ENCODE data around the gene BAD. TPM values are rescaled to one million over a fixed set of nuclear protein-coding genes. Genes with fewer than 3 reads are reported as not detected.

BAD gene
- total RNA-seq, 1 donor: 32.6 TPM

- no peak for DNase-seq (ENCODE audit: low read depth in 2 of 3, low spot score in 2 of 3)
Observed at GRCh38 chr11:64281957-64282770, 2.3 kb downstream of the BAD start.

GRCh38 chr11:64278576-64279190 is 5.8 kb downstream of the BAD start:
- no peak for DNase-seq (ENCODE audit: low read depth in 2 of 3, low spot score in 2 of 3)

- no peak for DNase-seq (ENCODE audit: low read depth in 2 of 3, low spot score in 2 of 3)
Observed at GRCh38 chr11:64276653-64277431, 7.6 kb downstream of the BAD start.

- DNase-seq (ENCODE audit: low read depth in 2 of 3, low spot score in 2 of 3): no peak
Observed at GRCh38 chr11:64275841-64276240, 8.6 kb downstream of the BAD start.

GRCh38 chr11:64275031-64275800 is 9.2 kb downstream of the BAD start:
- no peak for DNase-seq (ENCODE audit: low read depth in 2 of 3, low spot score in 2 of 3)

GRCh38 chr11:64269540-64270220 is 14.8 kb downstream of the BAD start:
- peak; percentile 91 to 98 (median 97) for DNase-seq (ENCODE audit: low read depth in 2 of 3, low spot score in 2 of 3)

GRCh38 chr11:64268893-64269539 is 15.4 kb downstream of the BAD start:
- no peak for DNase-seq (ENCODE audit: low read depth in 2 of 3, low spot score in 2 of 3)

GRCh38 chr11:64268025-64268892 is 16.2 kb downstream of the BAD start:
- DNase-seq (ENCODE audit: low read depth in 2 of 3, low spot score in 2 of 3): no peak

GRCh38 chr11:64267207-64267945 is 17.1 kb downstream of the BAD start:
- no peak for DNase-seq (ENCODE audit: low read depth in 2 of 3, low spot score in 2 of 3)

- DNase-seq (ENCODE audit: low read depth in 2 of 3, low spot score in 2 of 3): no peak
Observed at GRCh38 chr11:64266339-64266738, 18.1 kb downstream of the BAD start.

- no peak for DNase-seq (ENCODE audit: low read depth in 2 of 3, low spot score in 2 of 3)
Observed at GRCh38 chr11:64265176-64266160, 19.0 kb downstream of the BAD start.

GRCh38 chr11:64264371-64264852 is 20.1 kb downstream of the BAD start:
- no peak for DNase-seq (ENCODE audit: low read depth in 2 of 3, low spot score in 2 of 3)

GRCh38 chr11:64263947-64264317 is 20.5 kb downstream of the BAD start:
- no peak for DNase-seq (ENCODE audit: low read depth in 2 of 3, low spot score in 2 of 3)

GRCh38 chr11:64263021-64263946 is 21.2 kb downstream of the BAD start:
- DNase-seq (ENCODE audit: low read depth in 2 of 3, low spot score in 2 of 3): no peak

GRCh38 chr11:64262271-64263002 is 22.0 kb downstream of the BAD start:
- DNase-seq (ENCODE audit: low read depth in 2 of 3, low spot score in 2 of 3): no peak

All from hematopoietic multipotent progenitor cell (in vitro differentiated cells).